Measurements from ENCODE around the gene CPLX4. TPM values are rescaled to one million over a fixed set of nuclear protein-coding genes. Genes with fewer than 3 reads are reported as not detected.

The CPLX4 gene
- total and polyA plus RNA-seq, 2 donors (not counting 1 experiment from before 2014, with no cell fraction given), result not detected

GRCh38 chr18:59275406-59275949 lies 43.0 kb downstream of the CPLX4 start:
- 14% methylated on average over 2 of the region's 6 CpGs for WGBS (ENCODE audit: insufficient coverage)
- POLR2A ChIA-PET, result no interaction called here
- no peak for TF ChIP-seq EZH2 (IDR thresholded peaks at IDR 0.05; ENCODE audit: borderline replicate concordance, insufficient read depth, low read depth, low read length, poor library complexity, severe bottlenecking)
- TF ChIP-seq, protein P1, sequence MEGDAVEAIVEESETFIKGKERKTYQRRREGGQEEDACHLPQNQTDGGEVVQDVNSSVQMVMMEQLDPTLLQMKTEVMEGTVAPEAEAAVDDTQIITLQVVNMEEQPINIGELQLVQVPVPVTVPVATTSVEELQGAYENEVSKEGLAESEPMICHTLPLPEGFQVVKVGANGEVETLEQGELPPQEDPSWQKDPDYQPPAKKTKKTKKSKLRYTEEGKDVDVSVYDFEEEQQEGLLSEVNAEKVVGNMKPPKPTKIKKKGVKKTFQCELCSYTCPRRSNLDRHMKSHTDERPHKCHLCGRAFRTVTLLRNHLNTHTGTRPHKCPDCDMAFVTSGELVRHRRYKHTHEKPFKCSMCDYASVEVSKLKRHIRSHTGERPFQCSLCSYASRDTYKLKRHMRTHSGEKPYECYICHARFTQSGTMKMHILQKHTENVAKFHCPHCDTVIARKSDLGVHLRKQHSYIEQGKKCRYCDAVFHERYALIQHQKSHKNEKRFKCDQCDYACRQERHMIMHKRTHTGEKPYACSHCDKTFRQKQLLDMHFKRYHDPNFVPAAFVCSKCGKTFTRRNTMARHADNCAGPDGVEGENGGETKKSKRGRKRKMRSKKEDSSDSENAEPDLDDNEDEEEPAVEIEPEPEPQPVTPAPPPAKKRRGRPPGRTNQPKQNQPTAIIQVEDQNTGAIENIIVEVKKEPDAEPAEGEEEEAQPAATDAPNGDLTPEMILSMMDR (IDR thresholded peaks at IDR 0.05), result no peak
- no peaks in the 10 kb centered on the region for H3K36me3 ChIP-seq (replicated peaks in 1 of 2; ENCODE audit: control extremely low read depth in 1 of 2, control insufficient read depth in 1 of 2, extremely low read depth in 1 of 2, insufficient read depth in 2 of 2, low read length in 1 of 2)
- no peak for DNase-seq
- H3K9me3 ChIP-seq (ENCODE audit: control extremely low read depth in 1 of 3, control insufficient read depth in 2 of 3, insufficient read depth in 1 of 3, low read length in 2 of 3), result peaks cover 0 to 27% (median 1%) of the 10 kb centered on the region in 3 donors
- H3K4me2 ChIP-seq (replicated peaks; ENCODE audit: low read depth, low read length, poor library complexity, severe bottlenecking), result no peak overlapping the region
- Mint-ChIP-seq H3K9me3 (ENCODE audit: insufficient read depth) (no peaks in the 10 kb centered on the region), H3K27ac (no peak overlapping the region), H3K4me3 (no peak overlapping the region), H3K4me1 (peaks cover 11% of the 10 kb centered on the region), H3K27me3 (peaks cover 65% of the 10 kb centered on the region)
- no peaks in the 10 kb centered on the region for H4K20me1 ChIP-seq (ENCODE audit: control insufficient read depth, insufficient read depth, low read length, poor library complexity, severe bottlenecking)
- no peak overlapping the region for H3K27ac ChIP-seq (ENCODE audit: low read length in 2 of 2)
- CTCF ChIA-PET, result interaction anchor here (0.6 kb wide), 1 partner anchor 205 kb away, joined by 3 read pairs; no protein-coding TSS in a partner anchor
- H3K4me1 ChIP-seq (ENCODE audit: control insufficient read depth in 2 of 2, insufficient read depth in 2 of 2, low read length in 2 of 2), result peaks cover 19 to 29% of the 10 kb centered on the region in 2 donors
- H3K79me2 ChIP-seq (ENCODE audit: control insufficient read depth, insufficient read depth, low read length), result no peaks in the 10 kb centered on the region
- H2AFZ ChIP-seq (ENCODE audit: insufficient read depth, low read depth, low read length, poor library complexity, severe bottlenecking), result no peak overlapping the region
- intact Hi-C loops (cut with micrococcal nuclease), result no loop called here
- peaks cover 0 to 71% (median 50%) of the 10 kb centered on the region in 4 experiments for H3K27me3 ChIP-seq (replicated peaks in 1 of 4; ENCODE audit: control extremely low read depth in 1 of 4, control insufficient read depth in 3 of 4, insufficient read depth in 4 of 4, low read length in 3 of 4)
- H3K4me3 ChIP-seq (ENCODE audit: control extremely low read depth in 1 of 5, extremely low read depth in 1 of 5, insufficient read depth in 1 of 5, low read depth in 2 of 5, low read length in 4 of 5), result no peak overlapping the region
- H3K9ac ChIP-seq (ENCODE audit: low read length), result no peak overlapping the region
- no peak for ATAC-seq (ENCODE audit: low read depth)

GRCh38 chr18:59274533-59274928 lies 43.9 kb downstream of the CPLX4 start:
- Mint-ChIP-seq H3K27me3 (peaks cover 70% of the 10 kb centered on the region), H3K27ac (no peak overlapping the region), H3K4me1 (peaks cover 14% of the 10 kb centered on the region), H3K4me3 (no peak overlapping the region), H3K9me3 (ENCODE audit: insufficient read depth) (no peaks in the 10 kb centered on the region)
- DNase-seq, result peak; percentile 4
- Histone ChIP-seq H3K4me2 (replicated peaks; ENCODE audit: low read depth, low read length, poor library complexity, severe bottlenecking) (no peak overlapping the region), H3K79me2 (ENCODE audit: control insufficient read depth, insufficient read depth, low read length) (no peaks in the 10 kb centered on the region), H3K36me3 (replicated peaks in 1 of 2; ENCODE audit: control extremely low read depth in 1 of 2, control insufficient read depth in 1 of 2, extremely low read depth in 1 of 2, insufficient read depth in 2 of 2, low read length in 1 of 2) (no peaks in the 10 kb centered on the region), H3K4me1 (ENCODE audit: control insufficient read depth in 2 of 2, insufficient read depth in 2 of 2, low read length in 2 of 2) (peaks cover 22 to 34% of the 10 kb centered on the region in 2 donors), H3K27me3 (replicated peaks in 1 of 4; ENCODE audit: control extremely low read depth in 1 of 4, control insufficient read depth in 3 of 4, insufficient read depth in 4 of 4, low read length in 3 of 4) (peaks cover 0 to 78% (median 57%) of the 10 kb centered on the region in 4 experiments), H2AFZ (ENCODE audit: insufficient read depth, low read depth, low read length, poor library complexity, severe bottlenecking) (no peak overlapping the region), H3K9me3 (ENCODE audit: control extremely low read depth in 1 of 3, control insufficient read depth in 2 of 3, insufficient read depth in 1 of 3, low read length in 2 of 3) (peaks cover 0 to 27% (median 1%) of the 10 kb centered on the region in 3 donors), H3K4me3 (ENCODE audit: control extremely low read depth in 1 of 5, extremely low read depth in 1 of 5, insufficient read depth in 1 of 5, low read depth in 2 of 5, low read length in 4 of 5) (no peak overlapping the region), H3K9ac (ENCODE audit: low read length) (no peak overlapping the region), H4K20me1 (ENCODE audit: control insufficient read depth, insufficient read depth, low read length, poor library complexity, severe bottlenecking) (no peaks in the 10 kb centered on the region), H3K27ac (ENCODE audit: low read length in 2 of 2) (no peak overlapping the region)
- intact Hi-C loops (cut with micrococcal nuclease), result loop anchor here (5.0 kb wide), 1 partner anchor 83 kb away; the partner anchor contains the start of gene LMAN1
- ATAC-seq (ENCODE audit: low read depth), result no peak
- TF ChIP-seq, protein P1 (IDR thresholded peaks at IDR 0.05), result no peak
- no peak for TF ChIP-seq EZH2 (IDR thresholded peaks at IDR 0.05; ENCODE audit: borderline replicate concordance, insufficient read depth, low read depth, low read length, poor library complexity, severe bottlenecking)
- ChIA-PET POLR2A (no interaction called here), CTCF (no interaction called here)
- WGBS (ENCODE audit: insufficient coverage), result 14% methylated on average over 11 of the region's 18 CpGs

Data from B cell (primary cell).